PC-3 (cell line): Measurements from ENCODE around the gene ARHGAP5. TPM values are rescaled to one million over a fixed set of nuclear protein-coding genes. Genes with fewer than 3 reads are reported as not detected.
A peak's percentile ranks its signal among the peaks of the same experiment; 100 is the strongest.

ENCODE experiments used
- ATAC-seq: fragments of 200-7000 bp; cut with Tn5 transposase; 2 replicates; pipeline ENCODE4 v1.9.1; 2020; ENCODE audit warnings: mild to moderate bottlenecking, moderate library complexity
- BruUV-seq: library from RNA; stranded (reverse); fragments of 400-500 nt; replicated peaks from 2 replicates; lab custom pipeline; 2021; lab: Mats Ljungman, UMichigan
- CTCF ChIA-PET: fragments of 300-600 bp; sonication (Branson Sonifier 250); formaldehyde crosslinking; loops from one replicate; lab custom pipeline; 2022; ENCODE audit warnings: antibody characterized with exemption; lab: Charles Lee
- POLR2A ChIA-PET: fragments of 300-600 bp; sonication (Branson Sonifier 250); formaldehyde crosslinking; loops from one replicate; lab custom pipeline; 2022; ENCODE audit warnings: antibody characterized with exemption; ENCODE audit not compliant: unreplicated experiment; lab: Charles Lee
- DNase-seq: peaks from one replicate; pipeline ENCODE4 v3.0.0-alpha.2; 2015
- H2AFZ ChIP-seq: fragments of 300-600 bp; sonication (generic); 2 replicates; pipeline ENCODE4 v1.6.0; 2016; ENCODE audit warnings: antibody characterized with exemption, low read length
- H3F3A ChIP-seq: fragments of 300-600 bp; sonication (generic); one replicate; pipeline ENCODE4 v1.6.0; 2017; ENCODE audit warnings: antibody characterized with exemption, low read length, control low read depth, mild to moderate bottlenecking; ENCODE audit not compliant: unreplicated experiment
- H3K27ac ChIP-seq: fragments of 300-600 bp; sonication (generic); 2 replicates; pipeline ENCODE4 v1.5.1; 2016; ENCODE audit warnings: mild to moderate bottlenecking, low read length
- H3K27me3 ChIP-seq: fragments of 300-600 bp; sonication (generic); 2 replicates; pipeline ENCODE4 v1.6.1; 2016; ENCODE audit warnings: low read length, mixed read lengths
- H3K36me3 ChIP-seq: fragments of 300-600 bp; sonication (generic); 2 replicates; pipeline ENCODE4 v1.6.1; 2016; ENCODE audit warnings: low read depth, mixed run types, low read length, mixed read lengths
- H3K4me1 ChIP-seq: fragments of 300-600 bp; sonication (generic); 2 replicates; pipeline ENCODE4 v1.5.1; 2016; ENCODE audit warnings: low read length; ENCODE audit not compliant: insufficient read depth
- H3K4me2 ChIP-seq: fragments of 300-600 bp; sonication (generic); 2 replicates; pipeline ENCODE4 v1.6.0; 2016; ENCODE audit warnings: low read length
- H3K4me3 ChIP-seq: fragments of 300-600 bp; sonication (generic); 2 replicates; pipeline ENCODE4 v1.5.1; 2016; ENCODE audit warnings: mild to moderate bottlenecking, low read length, mixed read lengths
- H3K79me2 ChIP-seq: fragments of 300-600 bp; sonication (generic); 2 replicates; pipeline ENCODE4 v1.6.1; 2017; ENCODE audit warnings: low read length, mixed read lengths
- H3K9ac ChIP-seq: fragments of 300-600 bp; sonication (generic); 2 replicates; pipeline ENCODE4 v1.6.0; 2016; ENCODE audit warnings: mild to moderate bottlenecking, low read length
- H3K9me2 ChIP-seq: fragments of 300-600 bp; sonication (generic); replicated peaks from 2 replicates; pipeline ENCODE4 v1.6.1; 2016; ENCODE audit warnings: mixed run types, low read length, mixed read lengths
- H3K9me3 ChIP-seq: fragments of 300-600 bp; sonication (generic); 2 replicates; pipeline ENCODE4 v1.6.1; 2016; ENCODE audit warnings: low read length, mixed read lengths
- H4K20me1 ChIP-seq: fragments of 300-600 bp; sonication (generic); 2 replicates; pipeline ENCODE4 v1.6.1; 2016; ENCODE audit warnings: low read length, mixed read lengths
- EZH2 ChIP-seq: fragments of 300-600 bp; sonication (generic); IDR thresholded peaks from one replicate; pipeline ENCODE4 v1.6.1; 2017; ENCODE audit warnings: antibody characterized with exemption, mild to moderate bottlenecking, low read length; ENCODE audit not compliant: unreplicated experiment
- EZH2phosphoT487 ChIP-seq: fragments of 300-600 bp; sonication (generic); IDR thresholded peaks from 2 replicates; pipeline ENCODE4 v1.6.1; 2018; ENCODE audit warnings: mild to moderate bottlenecking, antibody characterized with exemption, low read length, borderline replicate concordance
- intact Hi-C: fragments of 100-400 bp; cut with micrococcal nuclease; formaldehyde crosslinking; loops from 2 replicates; pipeline ENCODE4 v1.9.0; 2023
- total RNA-seq: library from RNA; depleted of rRNA; stranded (reverse); fragments of >200 nt; gene quantifications from 2 replicates; pipeline ENCODE4 v1.2.3, GENCODE V29; 2014
- TF ChIP-seq, protein P1 (sequence below): fragments of 300-600 bp; sonication (generic); conservative IDR thresholded peaks from 2 replicates; pipeline ENCODE4 v1.5.1; 2017; ENCODE audit warnings: antibody characterized with exemption, low read depth, mild to moderate bottlenecking, low read length

The ARHGAP5 gene
- total RNA-seq, 1 experiment from 2014 or later = 46.4 TPM

DNA sequence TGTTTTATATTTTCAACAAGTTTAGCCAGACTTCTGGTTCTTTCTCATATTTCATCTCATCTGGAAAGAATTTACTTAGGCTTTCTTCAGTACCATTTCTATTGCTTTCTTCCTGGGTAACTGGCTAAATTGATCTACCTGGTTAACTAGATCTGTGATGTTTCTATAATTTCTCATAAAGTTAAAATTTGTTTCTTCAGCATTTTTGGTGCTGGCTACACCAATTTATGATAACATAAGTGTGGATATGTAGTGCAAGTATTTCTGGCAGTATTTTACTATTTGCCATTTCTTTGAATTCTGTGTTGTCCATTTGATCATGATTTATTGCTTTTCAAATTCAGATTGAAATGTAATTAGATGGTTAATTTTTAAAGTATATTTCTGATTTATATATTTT, 25.9 kb downstream of the ARHGAP5 start:
- H3K9ac ChIP-seq = no peak overlapping the region
- H3K27me3 ChIP-seq = no peaks in the 10 kb centered on the region
- no peaks in the 10 kb centered on the region; the same call in 1 of the 2 replicates for H3K36me3 ChIP-seq
- peaks cover 94% of the 10 kb centered on the region for H3K79me2 ChIP-seq
- peaks cover 32% of the 10 kb centered on the region; the same call in 1 of the 2 replicates for H4K20me1 ChIP-seq
- CTCF ChIA-PET = no interaction called here
- no peaks in the 10 kb centered on the region for H3K9me3 ChIP-seq
- H2AFZ ChIP-seq = no peak overlapping the region
- H3K4me3 ChIP-seq = no peak overlapping the region
- no peaks in the 10 kb centered on the region for H3K9me2 ChIP-seq
- DNase-seq = no peak
- POLR2A ChIA-PET = no interaction called here
- H3K4me1 ChIP-seq = no peaks in the 10 kb centered on the region
- intact Hi-C loops = loop anchor here (2.0 kb wide), 1 partner anchor 26 kb away; no protein-coding TSS in a partner anchor
- H3F3A ChIP-seq = no peaks in the 10 kb centered on the region
- no peak overlapping the region for H3K4me2 ChIP-seq
- TF ChIP-seq, protein P1, sequence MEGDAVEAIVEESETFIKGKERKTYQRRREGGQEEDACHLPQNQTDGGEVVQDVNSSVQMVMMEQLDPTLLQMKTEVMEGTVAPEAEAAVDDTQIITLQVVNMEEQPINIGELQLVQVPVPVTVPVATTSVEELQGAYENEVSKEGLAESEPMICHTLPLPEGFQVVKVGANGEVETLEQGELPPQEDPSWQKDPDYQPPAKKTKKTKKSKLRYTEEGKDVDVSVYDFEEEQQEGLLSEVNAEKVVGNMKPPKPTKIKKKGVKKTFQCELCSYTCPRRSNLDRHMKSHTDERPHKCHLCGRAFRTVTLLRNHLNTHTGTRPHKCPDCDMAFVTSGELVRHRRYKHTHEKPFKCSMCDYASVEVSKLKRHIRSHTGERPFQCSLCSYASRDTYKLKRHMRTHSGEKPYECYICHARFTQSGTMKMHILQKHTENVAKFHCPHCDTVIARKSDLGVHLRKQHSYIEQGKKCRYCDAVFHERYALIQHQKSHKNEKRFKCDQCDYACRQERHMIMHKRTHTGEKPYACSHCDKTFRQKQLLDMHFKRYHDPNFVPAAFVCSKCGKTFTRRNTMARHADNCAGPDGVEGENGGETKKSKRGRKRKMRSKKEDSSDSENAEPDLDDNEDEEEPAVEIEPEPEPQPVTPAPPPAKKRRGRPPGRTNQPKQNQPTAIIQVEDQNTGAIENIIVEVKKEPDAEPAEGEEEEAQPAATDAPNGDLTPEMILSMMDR = no peak
- TF ChIP-seq EZH2 (no peak), EZH2phosphoT487 (no peak)
- ATAC-seq = no peak
- no TSS peak for BruUV-seq
- no peak overlapping the region for H3K27ac ChIP-seq

DNA sequence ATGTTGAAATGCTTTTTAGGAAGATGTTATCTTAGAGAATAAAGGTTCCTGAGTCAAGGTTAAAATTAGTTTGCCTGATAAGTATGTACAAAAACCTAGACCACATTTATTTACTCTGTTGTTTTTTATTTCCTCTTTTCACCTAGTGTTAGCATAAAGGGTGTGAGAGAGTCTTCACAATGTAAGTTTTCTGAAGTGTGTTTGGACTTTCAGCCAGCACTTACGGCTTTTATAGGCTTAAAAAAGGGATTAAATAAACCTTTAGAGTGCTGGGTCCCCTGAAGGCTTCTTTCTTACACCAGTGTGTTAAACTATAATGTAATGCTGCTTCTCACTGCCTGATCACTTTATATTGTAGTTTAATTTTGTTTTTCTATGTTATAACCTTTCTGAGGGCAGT, 27.2 kb downstream of the ARHGAP5 start:
- peak; percentile 34; the same call in 1 of the 2 replicates for ATAC-seq
- H3K79me2 ChIP-seq = peaks cover 95% of the 10 kb centered on the region
- no peak overlapping the region for H3K9ac ChIP-seq
- H3K4me3 ChIP-seq = no peak overlapping the region
- no peak overlapping the region for H3K27ac ChIP-seq
- no peaks in the 10 kb centered on the region for H3K4me1 ChIP-seq
- no peak overlapping the region for H2AFZ ChIP-seq
- H3K36me3 ChIP-seq = no peaks in the 10 kb centered on the region
- peaks cover 32% of the 10 kb centered on the region; the same call in 1 of the 2 replicates for H4K20me1 ChIP-seq
- ChIA-PET POLR2A (no interaction called here), CTCF (no interaction called here)
- no peaks in the 10 kb centered on the region for H3K9me3 ChIP-seq
- no peaks in the 10 kb centered on the region for H3K9me2 ChIP-seq
- DNase-seq = no peak
- H3K4me2 ChIP-seq = no peak overlapping the region
- H3F3A ChIP-seq = no peaks in the 10 kb centered on the region
- TF ChIP-seq, protein P1 = no peak
- TF ChIP-seq EZH2 (no peak), EZH2phosphoT487 (no peak)
- intact Hi-C loops = no loop called here
- no peaks in the 10 kb centered on the region for H3K27me3 ChIP-seq
- no TSS peak for BruUV-seq

DNA sequence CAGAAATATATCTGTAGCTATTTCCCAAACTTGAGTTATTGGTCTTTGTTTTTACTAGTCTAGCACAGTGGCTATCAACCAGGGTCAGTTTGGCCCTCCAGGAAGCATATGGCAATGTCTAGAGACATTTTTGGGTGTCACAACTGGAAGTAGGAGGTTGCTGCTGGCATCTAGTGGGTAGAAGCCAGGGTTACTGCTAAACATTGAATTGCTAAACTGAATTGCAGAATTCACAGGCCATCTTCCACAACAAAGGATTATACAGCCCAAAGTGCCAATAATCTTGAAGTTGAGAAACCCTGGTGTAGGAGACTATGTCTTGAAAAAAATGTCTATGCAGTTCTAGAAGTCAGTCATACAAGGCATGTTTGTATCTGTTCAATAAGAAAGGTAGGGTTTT, 27.7 kb downstream of the ARHGAP5 start:
- Histone ChIP-seq H3F3A (no peaks in the 10 kb centered on the region), H3K9me2 (no peaks in the 10 kb centered on the region), H3K27ac (no peak overlapping the region), H3K4me3 (no peak overlapping the region), H3K27me3 (no peaks in the 10 kb centered on the region), H3K79me2 (peaks cover 93% of the 10 kb centered on the region), H3K9ac (no peak overlapping the region), H2AFZ (no peak overlapping the region), H3K9me3 (no peaks in the 10 kb centered on the region), H4K20me1 (peaks cover 32% of the 10 kb centered on the region; the same call in 1 of the 2 replicates), H3K4me1 (no peaks in the 10 kb centered on the region), H3K4me2 (no peak overlapping the region), H3K36me3 (no peaks in the 10 kb centered on the region)
- ATAC-seq = no peak
- TF ChIP-seq EZH2 (no peak), EZH2phosphoT487 (no peak)
- TF ChIP-seq, protein P1 = no peak; the same call in 1 of the 2 replicates
- no TSS peak for BruUV-seq
- no peak for DNase-seq
- intact Hi-C loops = no loop called here
- CTCF ChIA-PET = no interaction called here
- POLR2A ChIA-PET = no interaction called here
